Measurements from ENCODE around the gene ABCC10.

The ABCC10 gene

DNA sequence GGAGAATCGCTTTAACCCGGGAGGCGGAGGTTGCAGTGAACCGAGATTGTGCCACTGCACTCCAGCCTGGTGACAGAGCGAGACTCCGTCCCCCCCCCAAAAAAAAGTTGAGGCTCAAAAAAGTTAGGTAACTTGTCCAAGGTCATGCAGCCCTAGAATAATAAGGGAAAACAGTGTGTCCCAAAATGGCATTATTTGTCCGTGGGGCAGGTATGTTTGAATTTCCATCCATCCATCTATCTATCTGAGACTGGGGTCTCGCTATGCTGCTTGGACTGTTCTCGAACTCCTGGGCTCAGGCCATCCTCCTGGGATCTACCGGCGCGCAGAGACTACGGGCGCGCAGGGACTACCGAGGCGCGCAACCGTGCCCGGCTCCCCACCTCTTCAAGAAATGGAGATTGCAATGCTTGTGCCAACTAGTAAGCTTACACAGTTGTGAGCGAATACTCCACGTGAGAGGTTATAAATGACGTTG lies 374 bp upstream of the ABCC10 start:
- H3K27me3 Mint-ChIP-seq = no peaks in the 10 kb centered on the region
- peaks cover 19% of the 10 kb centered on the region for H3K4me1 Mint-ChIP-seq (ENCODE audit: low read depth)
- peak overlapping the region; percentile 95 for H3K4me3 Mint-ChIP-seq
- peaks cover 3% of the 10 kb centered on the region for H3K36me3 Mint-ChIP-seq
- no peaks in the 10 kb centered on the region for H3K9me3 Mint-ChIP-seq (ENCODE audit: low read depth)
- peak overlapping the region; percentile 94 for H3K27ac Mint-ChIP-seq

DNA sequence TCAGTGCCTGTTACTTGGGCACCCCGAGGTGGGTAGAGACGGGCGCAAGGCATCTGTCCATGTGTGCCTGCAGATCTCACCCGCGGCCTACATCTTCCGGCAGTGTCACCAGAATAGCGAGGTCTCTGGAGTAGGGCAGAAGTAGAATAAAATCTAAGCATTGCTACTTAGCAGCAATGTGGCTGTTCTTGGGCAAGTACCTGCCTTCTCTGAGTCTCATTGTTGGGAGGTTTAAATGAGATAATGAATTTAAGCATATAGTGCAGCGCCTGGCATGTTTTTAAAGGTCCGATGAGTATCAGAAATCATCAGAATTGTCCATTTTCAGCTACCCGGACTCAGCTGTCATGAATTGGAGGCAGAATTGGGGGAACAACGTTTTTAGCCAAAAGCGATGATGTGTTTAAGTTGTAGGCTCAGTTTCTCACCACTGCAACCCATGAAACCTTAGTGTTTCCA lies 800 bp downstream of the ABCC10 start:
- Mint-ChIP-seq H3K27me3 (no peaks in the 10 kb centered on the region), H3K4me3 (peak overlapping the region; percentile 95), H3K36me3 (peaks cover 3% of the 10 kb centered on the region), H3K27ac (peak overlapping the region; percentile 94), H3K4me1 (ENCODE audit: low read depth) (peaks cover 21% of the 10 kb centered on the region), H3K9me3 (ENCODE audit: low read depth) (no peaks in the 10 kb centered on the region)

DNA sequence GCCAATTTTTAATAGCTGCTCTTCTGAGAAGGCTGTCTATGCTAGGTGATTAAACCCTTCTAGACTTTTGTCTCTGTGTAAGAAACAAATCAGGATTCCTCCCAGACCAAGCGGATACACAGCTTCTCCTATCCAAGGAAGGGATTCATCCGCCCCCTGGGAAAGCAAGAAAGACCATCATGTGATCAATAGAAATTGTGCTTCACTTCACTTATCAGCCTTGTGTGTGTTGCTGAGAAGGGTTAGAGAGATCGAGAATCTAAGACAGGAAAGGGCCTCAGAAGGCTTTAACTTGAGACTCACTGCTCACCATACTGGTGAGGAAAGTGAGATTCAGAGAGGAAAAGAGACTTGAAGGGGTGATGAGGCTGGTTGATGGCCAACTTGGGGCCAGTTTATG lies 1.5 kb downstream of the ABCC10 start:
- H3K36me3 Mint-ChIP-seq = peaks cover 3% of the 10 kb centered on the region
- peak overlapping the region; percentile 95 for H3K4me3 Mint-ChIP-seq

DNA sequence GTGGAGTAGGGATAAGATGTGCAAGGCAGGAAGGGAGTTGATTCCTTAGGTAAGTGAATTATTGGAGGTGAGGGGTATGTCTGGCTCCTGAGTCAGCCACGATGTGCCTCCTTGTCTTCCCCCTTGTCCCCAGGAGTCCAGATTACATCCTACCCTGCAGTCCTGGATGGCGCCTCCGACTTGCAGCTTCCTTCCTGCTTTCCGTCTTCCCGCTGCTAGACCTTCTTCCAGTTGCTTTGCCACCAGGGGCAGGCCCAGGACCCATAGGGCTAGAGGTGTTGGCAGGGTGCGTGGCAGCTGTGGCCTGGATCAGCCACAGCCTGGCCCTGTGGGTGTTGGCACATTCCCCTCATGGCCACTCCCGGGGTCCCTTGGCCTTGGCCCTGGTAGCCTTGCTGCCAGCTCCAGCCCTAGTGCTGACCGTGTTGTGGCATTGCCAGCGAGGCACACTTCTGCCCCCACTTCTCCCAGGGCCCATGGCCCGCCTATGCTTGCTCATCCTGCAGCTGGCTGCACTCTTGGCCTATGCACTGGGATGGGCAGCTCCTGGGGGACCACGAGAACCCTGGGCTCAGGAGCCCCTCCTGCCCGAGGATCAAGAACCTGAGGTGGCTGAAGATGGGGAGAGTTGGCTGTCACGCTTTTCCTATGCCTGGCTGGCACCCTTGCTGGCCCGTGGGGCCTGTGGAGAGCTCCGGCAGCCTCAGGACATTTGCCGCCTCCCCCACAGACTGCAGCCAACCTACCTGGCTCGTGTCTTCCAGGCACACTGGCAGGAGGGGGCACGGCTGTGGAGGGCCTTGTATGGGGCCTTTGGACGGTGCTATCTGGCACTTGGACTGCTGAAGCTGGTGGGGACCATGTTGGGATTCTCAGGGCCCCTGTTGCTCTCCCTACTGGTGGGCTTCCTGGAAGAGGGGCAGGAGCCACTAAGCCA lies 4.9 kb downstream of the ABCC10 start:
- Mint-ChIP-seq H3K27me3 (no peaks in the 10 kb centered on the region), H3K27ac (no peak overlapping the region), H3K4me3 (no peak overlapping the region)

More for the DNA sequence above, 1.5 kb downstream of the ABCC10 start:
- Mint-ChIP-seq H3K27me3 (no peaks in the 10 kb centered on the region), H3K9me3 (ENCODE audit: low read depth) (no peaks in the 10 kb centered on the region), H3K27ac (peak overlapping the region; percentile 94), H3K4me1 (ENCODE audit: low read depth) (peaks cover 21% of the 10 kb centered on the region)

DNA sequence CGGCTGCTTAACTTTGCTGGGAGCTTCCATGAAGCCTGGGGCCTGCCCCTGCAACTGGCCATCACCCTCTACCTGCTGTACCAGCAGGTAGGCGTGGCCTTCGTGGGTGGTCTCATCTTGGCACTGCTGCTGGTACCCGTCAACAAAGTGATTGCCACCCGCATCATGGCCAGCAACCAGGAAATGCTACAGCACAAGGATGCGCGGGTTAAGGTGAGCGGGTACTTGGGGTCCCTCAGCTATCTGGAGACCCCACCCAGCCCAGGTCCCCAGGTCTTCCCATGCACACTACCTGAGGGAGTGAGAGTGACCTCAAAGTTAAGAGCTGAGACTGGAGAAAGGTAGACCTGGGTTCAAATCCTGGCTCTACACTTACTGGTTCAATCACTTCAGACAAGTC lies 5.8 kb downstream of the ABCC10 start:
- Mint-ChIP-seq H3K36me3 (peaks cover 3% of the 10 kb centered on the region), H3K4me1 (ENCODE audit: low read depth) (peaks cover 12% of the 10 kb centered on the region), H3K4me3 (no peak overlapping the region), H3K27me3 (no peaks in the 10 kb centered on the region), H3K9me3 (ENCODE audit: low read depth) (no peaks in the 10 kb centered on the region), H3K27ac (no peak overlapping the region)

More for the DNA sequence above, 4.9 kb downstream of the ABCC10 start:
- Mint-ChIP-seq H3K36me3 (peaks cover 3% of the 10 kb centered on the region), H3K9me3 (ENCODE audit: low read depth) (no peaks in the 10 kb centered on the region), H3K4me1 (ENCODE audit: low read depth) (peaks cover 14% of the 10 kb centered on the region)

DNA sequence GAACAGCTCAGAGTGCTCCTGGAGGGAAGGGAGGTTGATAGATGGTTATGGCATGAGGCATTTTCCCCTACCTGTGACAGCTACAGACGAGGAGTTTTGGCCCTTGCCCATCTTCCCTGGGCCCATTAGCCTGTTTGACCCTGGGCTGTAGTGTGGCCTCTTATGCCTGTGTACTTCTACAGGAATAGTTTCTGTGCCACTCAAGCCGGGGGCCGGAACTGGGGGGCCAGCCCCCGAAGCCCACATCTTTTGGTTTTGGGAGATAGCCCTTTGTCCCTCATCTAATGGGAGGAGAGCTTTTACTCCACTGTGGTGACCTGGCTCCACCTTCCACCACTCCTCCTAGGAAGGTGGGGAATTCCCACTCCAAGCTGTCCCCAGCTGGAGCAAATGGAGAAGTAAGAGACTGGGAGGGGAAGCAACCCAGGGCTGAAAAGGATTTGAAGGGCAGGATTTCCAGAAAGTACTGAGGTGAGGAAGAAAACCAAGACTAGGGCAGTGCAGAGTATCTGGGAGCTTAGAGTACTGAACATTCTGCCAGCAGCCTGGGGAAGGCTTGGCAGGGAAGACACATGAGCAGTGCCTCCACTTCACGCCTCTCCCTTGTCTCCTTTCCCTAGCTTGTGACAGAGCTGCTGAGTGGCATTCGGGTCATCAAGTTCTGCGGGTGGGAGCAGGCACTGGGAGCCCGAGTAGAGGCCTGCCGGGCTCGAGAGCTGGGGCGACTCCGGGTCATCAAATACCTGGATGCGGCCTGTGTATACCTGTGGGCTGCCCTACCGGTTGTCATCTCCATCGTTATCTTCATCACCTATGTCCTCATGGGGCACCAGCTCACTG lies 6.9 kb downstream of the ABCC10 start:
- H3K9me3 Mint-ChIP-seq (ENCODE audit: low read depth) = no peaks in the 10 kb centered on the region
- peaks cover 3% of the 10 kb centered on the region for H3K36me3 Mint-ChIP-seq
- no peaks in the 10 kb centered on the region for H3K27me3 Mint-ChIP-seq
- no peak overlapping the region for H3K27ac Mint-ChIP-seq
- H3K4me1 Mint-ChIP-seq (ENCODE audit: low read depth) = peaks cover 2% of the 10 kb centered on the region
- H3K4me3 Mint-ChIP-seq = no peak overlapping the region

DNA sequence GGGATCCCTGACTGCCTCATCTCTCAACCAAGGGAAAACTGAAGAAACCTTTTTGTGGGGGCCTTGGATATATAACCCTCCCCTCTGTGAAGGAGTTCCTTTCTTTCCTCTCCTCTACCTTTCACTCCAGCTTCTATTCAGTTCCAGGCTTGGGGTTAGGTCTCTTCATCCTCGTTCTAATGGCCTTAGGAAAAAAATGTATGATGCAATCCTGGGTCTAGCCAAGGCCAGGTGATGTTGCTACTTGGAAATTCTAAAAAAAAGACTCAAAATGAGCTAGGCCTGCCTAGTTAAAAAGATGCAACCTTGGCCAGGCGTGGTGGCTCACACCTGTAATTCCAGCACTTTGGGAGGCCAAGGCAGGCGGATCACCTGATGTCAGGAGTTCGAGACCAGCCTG lies 7.6 kb downstream of the ABCC10 start:
- no peaks in the 10 kb centered on the region for H3K9me3 Mint-ChIP-seq (ENCODE audit: low read depth)
- H3K4me3 Mint-ChIP-seq = no peak overlapping the region
- H3K27ac Mint-ChIP-seq = no peak overlapping the region
- peaks cover 2% of the 10 kb centered on the region for H3K4me1 Mint-ChIP-seq (ENCODE audit: low read depth)
- H3K36me3 Mint-ChIP-seq = peaks cover 3% of the 10 kb centered on the region
- H3K27me3 Mint-ChIP-seq = no peaks in the 10 kb centered on the region

DNA sequence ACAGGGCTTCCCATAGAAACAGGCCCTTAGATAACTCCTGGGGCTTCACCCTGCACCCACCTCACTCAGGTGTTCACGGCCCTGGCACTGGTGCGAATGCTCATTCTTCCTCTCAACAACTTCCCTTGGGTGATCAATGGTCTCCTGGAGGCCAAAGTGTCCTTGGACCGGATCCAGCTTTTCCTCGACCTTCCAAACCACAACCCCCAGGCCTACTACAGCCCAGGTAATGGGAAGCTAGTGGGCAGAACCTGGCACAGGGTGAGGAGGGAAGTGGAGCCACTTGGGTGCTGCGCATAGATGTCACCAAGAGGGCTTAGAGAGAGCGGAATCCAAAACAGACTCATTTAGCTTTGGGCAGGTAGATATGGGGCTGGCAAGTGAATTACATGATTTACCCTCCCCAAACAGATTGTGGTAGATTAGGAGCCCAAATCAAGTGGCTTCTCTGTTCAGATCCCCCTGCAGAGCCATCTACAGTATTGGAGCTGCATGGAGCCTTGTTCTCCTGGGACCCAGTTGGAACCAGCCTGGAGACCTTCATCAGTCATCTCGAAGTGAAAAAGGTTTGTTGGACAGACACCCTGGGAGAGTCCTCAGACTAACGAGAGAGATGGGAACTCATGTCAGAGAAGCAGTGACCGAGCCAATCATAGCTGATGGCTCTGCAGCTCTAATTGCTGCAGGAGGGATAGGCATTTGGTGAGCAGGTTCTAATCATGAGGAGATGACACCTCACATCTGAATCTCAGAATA lies 8.5 kb downstream of the ABCC10 start:
- H3K9me3 Mint-ChIP-seq (ENCODE audit: low read depth) = no peaks in the 10 kb centered on the region
- peaks cover 3% of the 10 kb centered on the region for H3K36me3 Mint-ChIP-seq
- no peak overlapping the region for H3K27ac Mint-ChIP-seq
- H3K4me3 Mint-ChIP-seq = no peak overlapping the region
- no peaks in the 10 kb centered on the region for H3K27me3 Mint-ChIP-seq
- peaks cover 2% of the 10 kb centered on the region for H3K4me1 Mint-ChIP-seq (ENCODE audit: low read depth)

DNA sequence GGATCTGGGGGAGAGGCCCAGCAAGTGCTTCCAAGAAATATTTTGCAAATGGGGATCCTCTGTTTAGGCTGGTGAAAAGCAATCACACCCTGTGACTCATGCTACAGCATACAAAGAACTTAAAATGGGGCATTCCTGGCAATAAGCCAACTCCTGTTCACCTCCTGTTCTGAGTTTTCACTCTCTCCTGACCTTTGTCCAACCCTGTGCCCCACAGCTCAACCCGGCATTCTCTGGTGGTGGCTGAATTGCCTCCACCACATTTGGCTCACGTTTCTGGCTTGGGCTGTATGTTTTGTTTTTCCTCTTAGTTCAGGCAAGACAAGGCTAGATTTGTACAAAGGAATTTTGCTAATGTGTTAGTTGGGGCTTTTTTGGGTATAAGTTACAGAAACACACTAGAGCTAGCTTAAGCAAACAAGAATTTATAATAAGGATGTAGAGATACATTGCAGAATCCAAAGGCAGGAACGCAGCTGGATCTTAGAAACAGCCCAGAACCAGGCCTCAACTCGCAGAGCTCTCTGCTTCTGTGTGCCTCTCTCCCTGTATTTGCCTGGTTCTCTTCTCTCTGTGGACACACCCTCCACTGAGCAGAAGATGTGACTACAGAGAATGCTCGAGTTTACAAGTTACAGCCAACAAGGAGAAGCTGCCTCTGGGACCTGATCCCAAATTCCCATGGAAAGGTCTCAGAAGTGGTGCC lies 9.4 kb downstream of the ABCC10 start:
- no peak overlapping the region for H3K27ac Mint-ChIP-seq
- H3K4me3 Mint-ChIP-seq = no peak overlapping the region
- H3K27me3 Mint-ChIP-seq = no peaks in the 10 kb centered on the region
- H3K4me1 Mint-ChIP-seq (ENCODE audit: low read depth) = peaks cover 2% of the 10 kb centered on the region
- no peaks in the 10 kb centered on the region for H3K9me3 Mint-ChIP-seq (ENCODE audit: low read depth)
- peaks cover 1% of the 10 kb centered on the region for H3K36me3 Mint-ChIP-seq

DNA sequence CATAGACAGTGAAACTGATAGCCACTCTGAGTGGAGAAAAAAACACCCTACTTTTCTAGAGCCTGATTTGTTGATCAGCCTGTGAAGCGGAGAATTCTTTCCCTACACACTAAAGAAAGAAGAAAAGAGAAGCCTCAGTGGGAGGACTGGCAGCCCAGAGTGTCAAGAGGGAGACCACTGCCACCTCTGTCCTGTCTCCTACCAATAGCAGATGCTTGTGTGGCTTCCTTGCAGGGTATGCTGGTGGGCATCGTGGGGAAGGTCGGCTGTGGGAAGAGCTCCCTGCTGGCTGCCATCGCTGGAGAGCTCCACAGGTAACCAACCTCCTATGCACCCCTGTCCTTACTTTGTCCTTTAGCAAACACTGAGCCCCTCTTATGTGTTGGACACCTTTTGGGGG lies 10.4 kb downstream of the ABCC10 start:
- Mint-ChIP-seq H3K27ac (no peak overlapping the region), H3K27me3 (no peaks in the 10 kb centered on the region), H3K4me3 (no peak overlapping the region), H3K9me3 (ENCODE audit: low read depth) (no peaks in the 10 kb centered on the region), H3K36me3 (no peaks in the 10 kb centered on the region), H3K4me1 (ENCODE audit: low read depth) (no peaks in the 10 kb centered on the region)

DNA sequence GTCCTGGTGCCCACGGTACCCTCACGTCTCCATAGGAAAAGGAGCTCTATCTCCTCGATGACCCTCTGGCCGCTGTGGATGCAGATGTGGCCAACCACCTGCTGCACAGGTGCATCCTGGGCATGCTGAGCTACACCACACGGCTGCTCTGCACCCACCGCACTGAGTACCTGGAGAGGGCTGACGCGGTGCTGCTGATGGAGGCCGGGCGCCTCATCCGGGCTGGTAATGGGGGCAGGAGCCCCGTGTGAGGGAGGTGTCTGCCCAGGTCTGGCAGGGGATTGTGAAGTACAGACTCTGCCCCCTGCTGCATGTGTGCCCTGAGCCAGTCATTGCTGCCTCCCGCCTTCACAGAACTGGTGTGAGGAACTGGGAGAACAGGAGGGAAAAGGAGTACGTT lies 15.6 kb downstream of the ABCC10 start:
- H3K4me1 Mint-ChIP-seq (ENCODE audit: low read depth) = no peaks in the 10 kb centered on the region
- no peak overlapping the region for H3K4me3 Mint-ChIP-seq
- no peaks in the 10 kb centered on the region for H3K36me3 Mint-ChIP-seq
- no peak overlapping the region for H3K27ac Mint-ChIP-seq
- no peaks in the 10 kb centered on the region for H3K9me3 Mint-ChIP-seq (ENCODE audit: low read depth)
- no peaks in the 10 kb centered on the region for H3K27me3 Mint-ChIP-seq

DNA sequence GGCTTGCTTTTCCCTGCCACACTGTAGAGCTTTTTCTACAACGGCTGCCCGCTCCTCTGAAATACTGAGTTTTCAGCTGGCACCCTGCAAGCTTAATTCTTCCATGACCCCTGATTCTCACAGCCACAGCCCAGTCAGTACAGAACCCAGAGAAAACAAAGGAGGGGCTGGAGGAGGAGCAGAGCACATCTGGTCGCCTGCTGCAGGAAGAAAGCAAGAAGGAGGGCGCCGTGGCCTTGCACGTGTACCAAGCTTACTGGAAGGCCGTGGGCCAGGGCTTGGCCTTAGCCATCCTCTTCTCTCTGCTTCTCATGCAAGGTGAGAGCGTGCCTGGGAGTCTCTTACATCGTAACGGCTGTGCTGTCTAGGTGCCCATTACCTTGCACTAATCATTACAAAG lies 16.7 kb downstream of the ABCC10 start:
- H3K27ac Mint-ChIP-seq = no peak overlapping the region
- H3K4me1 Mint-ChIP-seq (ENCODE audit: low read depth) = no peaks in the 10 kb centered on the region
- peaks cover 2% of the 10 kb centered on the region for H3K36me3 Mint-ChIP-seq
- H3K4me3 Mint-ChIP-seq = no peak overlapping the region
- no peaks in the 10 kb centered on the region for H3K27me3 Mint-ChIP-seq
- H3K9me3 Mint-ChIP-seq (ENCODE audit: low read depth) = no peaks in the 10 kb centered on the region

DNA sequence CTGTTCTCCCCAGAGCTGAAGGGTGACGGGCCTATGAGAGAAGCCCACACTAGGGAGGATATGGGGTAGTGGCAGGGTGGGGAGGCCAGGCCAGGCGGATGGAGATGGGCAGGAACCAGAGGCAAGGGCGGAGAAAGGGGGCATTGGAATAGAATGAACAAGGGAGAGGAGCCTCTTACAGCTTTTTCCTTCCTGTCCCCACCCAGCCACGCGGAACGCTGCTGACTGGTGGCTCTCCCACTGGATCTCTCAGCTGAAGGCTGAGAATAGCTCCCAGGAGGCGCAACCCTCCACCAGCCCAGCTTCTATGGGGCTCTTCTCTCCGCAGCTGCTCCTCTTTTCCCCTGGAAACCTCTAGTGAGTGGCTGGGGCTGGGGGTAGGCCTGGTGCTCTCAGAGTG lies 17.2 kb downstream of the ABCC10 start:
- Mint-ChIP-seq H3K4me3 (no peak overlapping the region), H3K36me3 (peaks cover 2% of the 10 kb centered on the region), H3K27me3 (no peaks in the 10 kb centered on the region), H3K27ac (no peak overlapping the region), H3K4me1 (ENCODE audit: low read depth) (no peaks in the 10 kb centered on the region), H3K9me3 (ENCODE audit: low read depth) (no peaks in the 10 kb centered on the region)

DNA sequence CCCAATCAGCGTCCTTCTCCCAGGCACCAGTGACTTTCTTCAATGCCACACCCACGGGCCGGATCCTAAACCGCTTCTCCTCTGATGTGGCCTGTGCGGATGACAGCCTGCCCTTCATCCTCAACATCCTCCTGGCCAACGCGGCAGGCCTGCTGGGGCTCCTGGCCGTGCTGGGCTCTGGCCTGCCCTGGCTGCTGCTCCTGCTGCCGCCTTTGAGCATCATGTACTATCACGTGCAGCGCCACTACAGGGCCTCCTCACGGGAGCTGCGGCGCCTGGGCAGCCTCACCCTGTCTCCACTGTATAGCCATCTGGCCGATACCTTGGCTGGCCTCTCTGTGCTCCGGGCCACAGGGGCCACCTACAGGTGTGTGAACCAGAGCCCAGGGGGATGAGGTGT lies 18.2 kb downstream of the ABCC10 start:
- Mint-ChIP-seq H3K36me3 (peaks cover 2% of the 10 kb centered on the region), H3K9me3 (ENCODE audit: low read depth) (no peaks in the 10 kb centered on the region), H3K27me3 (no peaks in the 10 kb centered on the region), H3K4me1 (ENCODE audit: low read depth) (no peaks in the 10 kb centered on the region), H3K4me3 (no peak overlapping the region), H3K27ac (no peak overlapping the region)

Data from activated naive CD8-positive, alpha-beta T cell (primary cell).